BLaER1 treated with 17β-estradiol and CSF1 and Interleukin-3, amounts not matched to agents 10 nM and 100 nM (cell line): ENCODE data around the gene METTL22.

Experiments used
- H3K27ac ChIP-seq, 11 experiments: shearing (Covaris generic); formaldehyde crosslinking; 2 replicates each; pipeline ENCODE4 v1.8.1; 2022
- H3K27me3 ChIP-seq, 11 experiments: shearing (Covaris generic); formaldehyde crosslinking; 2 replicates each; pipeline ENCODE4 v1.8.1; 2022
- H3K36me3 ChIP-seq, 11 experiments: shearing (Covaris generic); formaldehyde crosslinking; 2 replicates each; pipeline ENCODE4 v1.8.1; 2022
- H3K4me1 ChIP-seq, 10 experiments: shearing (Covaris generic); formaldehyde crosslinking; 2 replicates each; pipeline ENCODE4 v1.8.1; 2022
- H3K4me2 ChIP-seq, 11 experiments: shearing (Covaris generic); formaldehyde crosslinking; 2 replicates each; pipeline ENCODE4 v1.8.1; 2022
- H3K4me3 ChIP-seq, 10 experiments: shearing (Covaris generic); formaldehyde crosslinking; 2 replicates each; pipeline ENCODE4 v1.8.1; 2022
- H3K9ac ChIP-seq, 11 experiments: shearing (Covaris generic); formaldehyde crosslinking; 2 replicates each; pipeline ENCODE4 v1.8.1; 2022
- H3K9me3 ChIP-seq, 11 experiments: shearing (Covaris generic); formaldehyde crosslinking; replicated peaks in 1 of 11; 2 replicates each; pipeline ENCODE4 v1.8.1; 2022
- H4K20me1 ChIP-seq, 11 experiments: shearing (Covaris generic); formaldehyde crosslinking; 2 replicates each; pipeline ENCODE4 v1.8.1; 2022
- Cebpa-rat ChIP-seq, 11 experiments: shearing (Covaris generic); IDR thresholded peaks; 2 replicates each; pipeline ENCODE4 v1.8.1; 2022

METTL22 gene

GRCh38 chr16:8674413-8675022 is 53.0 kb downstream of the METTL22 start, which contains the start of gene ABAT:
TSS of gene ABAT (plus strand) at chr16:8674617. CDS start at chr16:8735740, 61,123 bp downstream.
- peaks cover 11 to 37% (median 34%) of the 10 kb centered on the region in 10 experiments for H3K4me1 ChIP-seq
- H3K27ac ChIP-seq = peak within 1 kb of the TSS in 10 of 11 experiments; percentile 13 to 77 (median 70); a peak in 18 of 22 replicates
- no peak for TF ChIP-seq Cebpa-rat (IDR thresholded peaks at IDR 0.05)
- peaks cover 0 to 29% (median 8%) of the 10 kb centered on the region in 11 experiments; a peak in 8 of 22 replicates for H4K20me1 ChIP-seq
- peaks cover 0 to 4% (median 2%) of the 10 kb centered on the region in 11 experiments; a peak in 15 of 22 replicates for H3K9me3 ChIP-seq
- H3K27me3 ChIP-seq = no peaks in the 10 kb centered on the region
- peak within 1 kb of the TSS; percentile 66 to 82 (median 76) for H3K4me3 ChIP-seq
- H3K4me2 ChIP-seq = peak within 1 kb of the TSS; percentile 89 to 100 (median 98)
- H3K9ac ChIP-seq = peak within 1 kb of the TSS; percentile 72 to 85 (median 79)
- peaks cover 0 to 6% (median 0%) of the 10 kb centered on the region in 11 experiments; a peak in 4 of 22 replicates for H3K36me3 ChIP-seq

DNA sequence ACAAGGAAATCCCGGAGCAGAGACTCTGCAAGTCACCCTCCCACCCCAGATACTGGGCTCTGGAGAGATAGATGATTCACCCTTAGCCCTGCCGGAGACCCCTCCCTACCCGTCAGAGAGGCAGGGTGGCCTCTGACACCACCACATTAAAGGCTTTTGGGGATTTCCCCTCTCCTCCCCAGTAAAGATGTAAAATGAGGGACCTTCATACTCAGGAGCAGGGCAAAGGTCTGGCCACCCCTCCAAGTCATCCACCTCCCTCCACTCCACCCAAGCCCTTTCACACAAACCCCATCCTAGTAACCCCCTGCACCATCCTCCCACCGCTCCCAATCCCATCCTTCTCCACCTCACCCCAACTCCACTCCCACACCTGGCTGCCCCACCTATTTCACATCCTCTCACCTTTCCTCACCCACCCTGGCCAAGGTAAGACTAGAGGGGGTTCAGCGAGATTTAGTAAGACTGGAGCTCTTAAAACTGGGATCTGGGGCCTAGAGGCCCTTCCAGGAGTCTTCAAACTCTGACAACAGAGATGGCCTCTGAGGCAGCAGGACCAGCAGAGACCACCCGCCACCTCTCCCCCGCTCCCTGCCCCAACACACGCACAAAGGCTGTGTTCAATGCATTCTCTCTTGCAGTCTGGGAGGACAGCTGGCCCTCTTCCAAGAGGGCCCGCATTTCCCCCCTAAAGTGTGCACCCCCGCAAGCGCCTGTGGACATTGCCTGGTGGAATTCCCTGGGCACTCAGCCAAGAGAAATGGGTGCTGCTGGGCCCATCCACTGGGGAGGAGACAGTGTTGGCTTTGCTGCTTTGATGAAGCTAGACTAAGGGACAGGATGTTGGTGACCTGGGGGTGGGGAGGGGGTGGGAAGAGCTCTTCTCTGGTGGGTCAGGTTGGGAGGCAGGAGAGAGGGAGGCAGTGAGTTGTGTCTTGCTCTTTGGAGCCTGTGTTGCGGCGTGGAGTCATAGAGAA is 54.0 kb downstream of the METTL22 start:
- Histone ChIP-seq H3K9ac (peak overlapping the region; percentile 72 to 85 (median 79); a peak in 21 of 22 replicates), H3K4me3 (peak overlapping the region; percentile 66 to 82 (median 76); a peak in 18 of 20 replicates)

DNA sequence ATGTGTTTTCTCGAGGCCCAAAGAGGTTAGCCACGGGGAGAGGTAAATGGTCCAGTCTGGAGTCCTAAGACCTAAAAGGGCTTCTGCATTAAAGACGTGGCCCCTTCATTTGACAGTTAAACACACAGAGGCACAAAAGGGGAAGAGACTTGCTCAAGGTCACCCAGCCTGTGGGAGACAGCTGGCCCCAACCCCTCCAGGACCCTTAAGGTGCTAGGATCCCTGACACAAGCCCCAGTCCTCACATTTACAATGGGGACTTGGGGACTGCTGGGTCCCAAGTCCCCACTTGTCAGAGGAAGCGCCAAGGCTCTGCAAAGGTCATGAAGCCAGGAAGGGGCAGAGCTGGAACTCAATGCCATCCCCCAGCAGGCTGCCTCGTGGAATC is 54.7 kb downstream of the METTL22 start:
- Histone ChIP-seq H3K27ac (no peak overlapping the region), H3K27me3 (no peaks in the 10 kb centered on the region), H3K9me3 (peaks cover 0 to 10% (median 6%) of the 10 kb centered on the region in 11 experiments; a peak in 15 of 22 replicates), H3K9ac (no peak overlapping the region), H4K20me1 (peaks cover 0 to 29% (median 8%) of the 10 kb centered on the region in 11 experiments; a peak in 8 of 22 replicates), H3K36me3 (peaks cover 0 to 7% (median 0%) of the 10 kb centered on the region in 11 experiments; a peak in 3 of 22 replicates), H3K4me3 (no peak overlapping the region), H3K4me1 (peaks cover 11 to 47% (median 38%) of the 10 kb centered on the region in 10 experiments), H3K4me2 (peak overlapping the region in 10 of 11 experiments; percentile 1 to 99 (median 70); a peak in 16 of 22 replicates)
- no peak for TF ChIP-seq Cebpa-rat (IDR thresholded peaks at IDR 0.05)

More for the DNA sequence above, 54.0 kb downstream of the METTL22 start:
- TF ChIP-seq Cebpa-rat (IDR thresholded peaks at IDR 0.05) = no peak
- H3K9me3 ChIP-seq = peaks cover 0 to 10% (median 6%) of the 10 kb centered on the region in 11 experiments; a peak in 15 of 22 replicates
- H3K36me3 ChIP-seq = peaks cover 0 to 7% (median 0%) of the 10 kb centered on the region in 11 experiments; a peak in 4 of 22 replicates
- H4K20me1 ChIP-seq = peaks cover 0 to 29% (median 8%) of the 10 kb centered on the region in 11 experiments; a peak in 8 of 22 replicates
- H3K4me2 ChIP-seq = peak overlapping the region; percentile 89 to 100 (median 98)
- peaks cover 11 to 43% (median 36%) of the 10 kb centered on the region in 10 experiments for H3K4me1 ChIP-seq
- no peaks in the 10 kb centered on the region for H3K27me3 ChIP-seq
- H3K27ac ChIP-seq = peak overlapping the region in 6 of 11 experiments; percentile 63 to 77 (median 70); a peak in 7 of 22 replicates

DNA sequence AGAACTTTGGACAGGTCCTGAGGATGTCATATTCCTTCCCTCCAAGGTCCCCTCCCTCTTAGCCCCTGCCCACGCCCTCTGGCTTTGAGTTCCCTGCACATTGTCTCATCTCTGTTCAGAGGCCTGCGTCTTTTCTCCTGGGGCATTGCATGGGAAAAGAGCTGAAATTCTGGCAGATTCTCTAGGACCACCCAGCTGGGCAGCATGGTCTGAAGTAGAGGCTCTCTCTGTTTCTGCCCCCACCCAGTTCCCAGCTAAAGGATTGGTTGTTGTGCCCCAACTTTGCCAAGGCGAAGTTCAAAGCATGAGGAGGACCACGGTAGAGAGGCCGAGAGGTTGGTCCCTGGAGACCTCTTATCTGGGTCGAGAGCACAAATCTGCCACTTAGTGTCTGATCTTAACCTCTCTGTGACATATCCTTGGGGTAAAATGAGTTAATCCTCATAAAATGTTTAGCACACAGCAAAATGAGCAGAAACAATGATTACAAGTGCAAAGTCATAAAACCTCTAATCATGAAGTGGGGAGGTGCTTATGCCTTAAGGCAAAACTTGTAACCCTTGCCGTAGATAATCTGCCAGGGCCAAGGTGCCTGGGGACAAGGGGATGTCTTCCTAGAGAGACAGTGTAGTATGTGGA is 55.4 kb downstream of the METTL22 start:
- Histone ChIP-seq H3K4me3 (no peak overlapping the region), H3K9ac (no peak overlapping the region; a peak in 1 of 22 replicates), H3K36me3 (peaks cover 0 to 7% (median 0%) of the 10 kb centered on the region in 11 experiments; a peak in 3 of 22 replicates), H3K9me3 (peaks cover 0 to 10% (median 6%) of the 10 kb centered on the region in 11 experiments; a peak in 15 of 22 replicates), H3K27me3 (no peaks in the 10 kb centered on the region), H4K20me1 (peaks cover 0 to 29% (median 8%) of the 10 kb centered on the region in 11 experiments; a peak in 8 of 22 replicates), H3K4me1 (peaks cover 11 to 47% (median 38%) of the 10 kb centered on the region in 10 experiments), H3K4me2 (peak overlapping the region in 10 of 11 experiments; percentile 1 to 99 (median 70); a peak in 18 of 22 replicates), H3K27ac (no peak overlapping the region)
- TF ChIP-seq Cebpa-rat (IDR thresholded peaks at IDR 0.05) = no peak

DNA sequence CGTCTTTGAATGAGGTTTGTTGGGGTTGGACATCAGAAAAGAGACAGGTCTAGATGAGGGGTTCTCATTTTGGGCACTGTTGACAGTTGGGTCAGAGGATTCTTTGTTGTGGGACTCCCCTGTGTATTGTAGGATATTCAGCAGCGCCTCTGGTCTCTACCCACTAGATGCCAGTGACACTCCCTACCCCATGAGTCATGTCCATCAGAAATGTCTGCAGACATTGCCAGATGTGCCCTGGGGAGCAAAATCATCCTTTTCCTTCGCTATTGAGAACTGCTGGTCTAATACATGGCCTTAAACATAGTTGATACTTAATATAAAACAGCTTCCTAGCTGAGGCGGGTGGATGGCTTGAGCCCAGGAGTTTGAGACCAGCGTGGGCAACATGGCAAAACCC is 56.0 kb downstream of the METTL22 start:
- no peak overlapping the region for H3K9ac ChIP-seq
- H3K4me3 ChIP-seq = no peak overlapping the region
- peaks cover 0 to 7% (median 0%) of the 10 kb centered on the region in 11 experiments; a peak in 3 of 22 replicates for H3K36me3 ChIP-seq
- H3K9me3 ChIP-seq = peaks cover 0 to 10% (median 6%) of the 10 kb centered on the region in 11 experiments; a peak in 15 of 22 replicates
- peaks cover 0 to 29% (median 8%) of the 10 kb centered on the region in 11 experiments; a peak in 8 of 22 replicates for H4K20me1 ChIP-seq
- no peak for TF ChIP-seq Cebpa-rat (IDR thresholded peaks at IDR 0.05)
- peak overlapping the region in 9 of 11 experiments; percentile 52 to 99 (median 76); a peak in 17 of 22 replicates for H3K4me2 ChIP-seq
- H3K27ac ChIP-seq = no peak overlapping the region
- H3K27me3 ChIP-seq = no peaks in the 10 kb centered on the region
- H3K4me1 ChIP-seq = peaks cover 11 to 47% (median 38%) of the 10 kb centered on the region in 10 experiments

DNA sequence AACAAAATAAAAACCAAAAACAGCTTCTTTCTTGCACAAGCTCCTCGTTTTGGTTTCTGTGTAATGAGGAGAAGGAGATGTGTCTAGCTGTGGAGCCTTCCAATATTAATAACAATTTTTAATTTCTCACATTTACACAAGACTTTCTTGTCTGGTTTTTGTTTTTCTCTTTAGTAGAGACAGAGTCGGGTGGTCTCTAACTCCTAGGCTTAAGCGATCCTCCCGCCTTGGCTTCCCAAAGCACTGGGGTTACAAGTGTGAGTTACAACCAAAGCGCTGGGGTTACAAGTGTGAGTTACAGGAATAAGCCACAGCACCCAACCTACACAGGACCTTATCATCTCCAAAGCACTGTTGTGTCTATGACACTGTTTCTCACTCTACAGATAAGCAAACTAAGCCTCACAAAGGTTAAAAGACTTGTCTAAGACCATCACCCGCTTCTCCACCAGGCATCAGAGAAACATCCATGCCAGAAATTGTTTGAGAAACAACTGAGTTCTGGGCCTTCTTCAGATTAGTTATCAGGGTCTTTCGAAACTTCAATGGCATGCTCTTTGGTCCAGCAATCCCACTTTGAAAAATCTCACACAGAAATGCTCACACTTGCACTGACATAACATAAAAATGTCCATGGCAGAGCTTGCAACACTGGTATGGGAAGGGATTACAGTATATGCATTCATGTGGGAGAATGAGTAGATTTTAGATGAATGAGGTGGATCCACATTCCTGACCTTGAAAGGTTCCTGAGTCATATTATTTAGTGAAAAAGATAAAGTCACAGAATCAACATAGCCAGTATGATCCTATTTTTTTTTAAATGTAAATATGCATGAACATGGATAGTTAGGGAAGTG is 56.8 kb downstream of the METTL22 start:
- H3K4me3 ChIP-seq = no peak overlapping the region
- peaks cover 11 to 47% (median 38%) of the 10 kb centered on the region in 10 experiments for H3K4me1 ChIP-seq
- peaks cover 0 to 29% (median 8%) of the 10 kb centered on the region in 11 experiments; a peak in 8 of 22 replicates for H4K20me1 ChIP-seq
- peaks cover 0 to 10% (median 6%) of the 10 kb centered on the region in 11 experiments; a peak in 15 of 22 replicates for H3K9me3 ChIP-seq
- H3K9ac ChIP-seq = no peak overlapping the region
- no peak overlapping the region; a peak in 1 of 22 replicates for H3K4me2 ChIP-seq
- H3K36me3 ChIP-seq = peaks cover 0 to 7% (median 0%) of the 10 kb centered on the region in 11 experiments; a peak in 3 of 22 replicates
- H3K27ac ChIP-seq = no peak overlapping the region
- no peaks in the 10 kb centered on the region for H3K27me3 ChIP-seq
- no peak for TF ChIP-seq Cebpa-rat (IDR thresholded peaks at IDR 0.05)

DNA sequence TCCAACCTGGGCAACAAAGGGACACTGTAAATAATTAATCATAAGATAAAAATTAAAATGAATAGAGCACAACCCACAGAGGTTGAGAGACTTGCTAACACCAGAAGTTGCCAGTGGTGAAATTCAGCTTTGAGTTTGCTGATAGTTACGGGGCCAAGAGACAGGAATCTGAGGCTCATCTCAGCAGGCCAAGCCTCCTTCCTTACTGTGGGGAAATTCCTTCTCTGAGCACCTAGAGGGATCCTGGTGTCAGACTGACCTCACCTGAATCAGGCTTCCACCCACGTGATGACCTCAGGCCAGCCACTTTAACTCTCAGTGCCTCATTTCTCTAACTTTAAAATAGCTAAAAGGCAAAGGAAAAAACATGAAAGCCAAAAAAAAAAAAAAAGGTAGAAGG is 57.7 kb downstream of the METTL22 start:
- H3K27ac ChIP-seq = no peak overlapping the region
- no peaks in the 10 kb centered on the region for H3K27me3 ChIP-seq
- H3K9ac ChIP-seq = no peak overlapping the region
- peaks cover 0 to 29% (median 8%) of the 10 kb centered on the region in 11 experiments; a peak in 8 of 22 replicates for H4K20me1 ChIP-seq
- H3K4me3 ChIP-seq = no peak overlapping the region
- peaks cover 0 to 10% (median 0%) of the 10 kb centered on the region in 11 experiments; a peak in 4 of 22 replicates for H3K36me3 ChIP-seq
- no peak overlapping the region for H3K4me2 ChIP-seq
- H3K9me3 ChIP-seq = peaks cover 0 to 10% (median 6%) of the 10 kb centered on the region in 11 experiments; a peak in 15 of 22 replicates
- H3K4me1 ChIP-seq = peaks cover 11 to 43% (median 35%) of the 10 kb centered on the region in 10 experiments
- TF ChIP-seq Cebpa-rat (IDR thresholded peaks at IDR 0.05) = no peak
